Mesenchymal stem cell (in vitro differentiated cells and primary cell): ENCODE measurements around the gene PLXDC1.

ENCODE experiments used
- DNase-seq: peaks from one replicate; pipeline ENCODE4 v3.0.0-alpha.2; 2013
- H2AFZ ChIP-seq: one replicate; pipeline ENCODE4 v1.6.1; 2013; ENCODE audit warnings: low read depth, mild to moderate bottlenecking, control low read depth, inconsistent platforms, low read length, moderate library complexity
- H2AK5ac ChIP-seq: 2 replicates; pipeline ENCODE4 v1.6.1; 2013; ENCODE audit warnings: low read length, moderate library complexity, mild to moderate bottlenecking, inconsistent platforms; ENCODE audit not compliant: severe bottlenecking
- H2BK120ac ChIP-seq: one replicate; pipeline ENCODE4 v1.6.1; 2013; ENCODE audit warnings: low read depth, mild to moderate bottlenecking, inconsistent platforms, low read length, moderate library complexity
- H2BK12ac ChIP-seq, 2 experiments: one replicate each; pipeline ENCODE4 v1.6.1; 2013; ENCODE audit warnings: inconsistent platforms in 2 of 2, low read length in 2 of 2, mild to moderate bottlenecking in 2 of 2, moderate library complexity in 2 of 2, control low read depth in 1 of 2
- H2BK15ac ChIP-seq: one replicate; pipeline ENCODE4 v1.6.1; 2013; ENCODE audit warnings: mild to moderate bottlenecking, low read depth, inconsistent platforms; ENCODE audit not compliant: poor library complexity, severe bottlenecking
- H2BK5ac ChIP-seq: 2 replicates; pipeline ENCODE4 v1.6.1; 2013; ENCODE audit warnings: low read depth, mild to moderate bottlenecking, low read length, control low read depth, inconsistent platforms; ENCODE audit not compliant: poor library complexity, severe bottlenecking
- H3K14ac ChIP-seq, 2 experiments: one replicate each; pipeline ENCODE4 v1.6.1; 2013; ENCODE audit warnings: inconsistent platforms in 2 of 2, low read length in 2 of 2, control low read depth in 1 of 2, mild to moderate bottlenecking in 1 of 2, moderate library complexity in 1 of 2
- H3K18ac ChIP-seq, 2 experiments: one replicate each; pipeline ENCODE4 v1.6.1; 2013; ENCODE audit warnings: inconsistent platforms in 2 of 2, low read length in 2 of 2, control low read depth in 1 of 2, low read depth in 1 of 2, mild to moderate bottlenecking in 1 of 2
- H3K23ac ChIP-seq, 2 experiments: one replicate each; pipeline ENCODE4 v1.6.1; 2013; ENCODE audit warnings: inconsistent platforms in 2 of 2, low read length in 2 of 2, mild to moderate bottlenecking in 2 of 2, moderate library complexity in 2 of 2, control low read depth in 1 of 2
- H3K27ac ChIP-seq: 2 replicates; pipeline ENCODE4 v1.5.1; 2013; ENCODE audit warnings: mild to moderate bottlenecking, moderate library complexity, low read length, control low read depth, inconsistent platforms; ENCODE audit not compliant: poor library complexity, severe bottlenecking
- H3K27me3 ChIP-seq, 2 experiments: 2 replicates each; pipeline versions ENCODE4 v1.6.1 to v1.7.0; 2013; ENCODE audit warnings: low read length in 2 of 2, mild to moderate bottlenecking in 2 of 2, moderate library complexity in 2 of 2, control low read depth in 1 of 2, inconsistent platforms in 1 of 2; ENCODE audit not compliant: control insufficient read depth in 1 of 2, insufficient read depth in 1 of 2
- H3K36me3 ChIP-seq, 2 experiments: 2 replicates each; pipeline versions ENCODE4 v1.6.1 to v1.7.0; 2013; ENCODE audit warnings: low read length in 2 of 2, control low read depth in 1 of 2, inconsistent platforms in 1 of 2, low read depth in 1 of 2, mild to moderate bottlenecking in 1 of 2; ENCODE audit not compliant: insufficient read depth in 2 of 2, control insufficient read depth in 1 of 2
- H3K4ac ChIP-seq, 2 experiments: one replicate each; pipeline ENCODE4 v1.6.1; 2013; ENCODE audit warnings: inconsistent platforms in 2 of 2, low read length in 2 of 2, mild to moderate bottlenecking in 2 of 2, moderate library complexity in 2 of 2, control low read depth in 1 of 2, low read depth in 1 of 2
- H3K4me1 ChIP-seq: 2 replicates; pipeline ENCODE4 v1.6.1; 2013; ENCODE audit warnings: low read depth, low read length, control low read depth; ENCODE audit not compliant: control insufficient read depth, insufficient read depth
- H3K4me2 ChIP-seq: 2 replicates; pipeline ENCODE4 v1.6.1; 2013; ENCODE audit warnings: low read length, mild to moderate bottlenecking, inconsistent platforms; ENCODE audit not compliant: poor library complexity, severe bottlenecking
- H3K4me3 ChIP-seq, 2 experiments: 2 replicates each; pipeline versions ENCODE4 v1.5.1 to v1.7.0; 2013; ENCODE audit warnings: low read length in 2 of 2, mild to moderate bottlenecking in 2 of 2, control low read depth in 1 of 2, low read depth in 1 of 2; ENCODE audit not compliant: insufficient read depth in 1 of 2
- H3K79me1 ChIP-seq: replicated peaks from 2 replicates; pipeline ENCODE4 v1.6.1; 2013; ENCODE audit warnings: mild to moderate bottlenecking, control low read depth, low read length, inconsistent platforms; ENCODE audit not compliant: poor library complexity, severe bottlenecking
- H3K9ac ChIP-seq: 2 replicates; pipeline ENCODE4 v1.7.0; 2013; ENCODE audit warnings: mild to moderate bottlenecking, low read length, moderate library complexity
- H3K9me3 ChIP-seq: 2 replicates; pipeline ENCODE4 v1.7.0; 2013; ENCODE audit warnings: mild to moderate bottlenecking, low read length; ENCODE audit not compliant: control insufficient read depth
- H4K8ac ChIP-seq: one replicate; pipeline ENCODE4 v1.6.1; 2013; ENCODE audit warnings: inconsistent platforms, mild to moderate bottlenecking, low read length, moderate library complexity
- H4K91ac ChIP-seq: one replicate; pipeline ENCODE4 v1.6.1; 2013; ENCODE audit warnings: mild to moderate bottlenecking, low read length, inconsistent platforms
- WGBS: methylation state at CpG from one replicate; pipeline ENCODE4 v1.1.7; 2013; ENCODE audit warnings: mixed read lengths; 5-methylcytosine and 5-hydroxymethylcytosine counted together

Gene PLXDC1

DNA sequence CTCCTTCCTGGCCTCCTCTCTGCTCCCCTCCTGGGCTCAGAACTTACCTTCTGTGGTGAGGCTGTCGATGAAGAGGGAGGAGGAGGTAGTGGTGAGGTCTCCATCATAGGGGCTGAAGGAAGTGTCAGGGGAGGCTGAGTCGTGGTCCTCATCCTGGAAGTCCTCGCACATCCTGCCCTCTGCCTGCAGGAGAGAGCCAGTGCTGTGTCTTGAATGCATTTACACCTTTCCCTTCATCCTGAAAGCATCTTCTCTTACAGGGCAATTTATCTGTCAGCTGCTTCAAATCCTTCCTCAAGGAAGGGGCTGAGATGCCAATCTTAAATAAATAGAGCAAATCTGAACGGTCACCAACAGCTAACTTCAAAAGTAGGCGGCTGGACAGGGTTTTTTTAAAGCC, 73.6 kb downstream of the PLXDC1 start:
- no peak overlapping the region for H4K91ac ChIP-seq
- H3K27ac ChIP-seq = no peak overlapping the region
- no peak overlapping the region for H2BK12ac ChIP-seq
- no peaks in the 10 kb centered on the region for H3K9me3 ChIP-seq
- peaks cover 0 to 52% of the 10 kb centered on the region in 2 experiments for H3K27me3 ChIP-seq
- H2BK120ac ChIP-seq = no peak overlapping the region
- 64% methylated on average over 4 of the region's 5 CpGs for WGBS
- no peak overlapping the region for H2BK15ac ChIP-seq
- H3K4me1 ChIP-seq = peaks cover 4% of the 10 kb centered on the region
- H3K18ac ChIP-seq = no peak overlapping the region
- no peak overlapping the region for H3K23ac ChIP-seq
- no peak overlapping the region for H4K8ac ChIP-seq
- no peak overlapping the region for H3K4ac ChIP-seq
- no peaks in the 10 kb centered on the region for H3K79me1 ChIP-seq
- no peak overlapping the region for H2BK5ac ChIP-seq
- H2AK5ac ChIP-seq = no peak overlapping the region
- peaks cover 4 to 50% of the 10 kb centered on the region in 2 experiments for H3K36me3 ChIP-seq
- no peak for DNase-seq
- no peak overlapping the region for H3K4me2 ChIP-seq
- no peak overlapping the region for H3K9ac ChIP-seq
- H3K4me3 ChIP-seq = no peak overlapping the region
- H2AFZ ChIP-seq = no peak overlapping the region
- H3K14ac ChIP-seq = peak overlapping the region in 1 of 2 experiments; percentile 87

DNA sequence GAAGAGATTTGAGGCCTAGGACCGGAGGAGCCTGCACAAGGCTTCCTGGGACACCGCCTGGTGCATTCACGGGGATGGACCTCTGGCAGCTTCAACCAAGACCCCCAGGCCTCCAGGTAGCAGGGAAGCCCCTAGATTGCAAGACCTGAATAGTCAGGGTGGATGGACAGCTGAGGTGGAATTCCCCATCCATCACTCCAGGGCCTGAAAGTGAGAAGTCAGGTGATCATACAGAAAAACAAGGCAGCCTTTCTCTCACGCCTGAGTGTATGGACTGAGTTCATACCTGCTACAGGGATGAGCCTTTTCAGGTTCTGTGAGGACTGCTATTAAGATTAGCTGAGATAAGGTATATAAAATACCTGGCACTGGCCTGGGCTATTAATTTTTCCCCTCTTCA, 74.2 kb downstream of the PLXDC1 start:
- peaks cover 4% of the 10 kb centered on the region for H3K4me1 ChIP-seq
- H4K8ac ChIP-seq = no peak overlapping the region
- no peak overlapping the region for H3K9ac ChIP-seq
- H2BK12ac ChIP-seq = no peak overlapping the region
- no peak overlapping the region for H3K27ac ChIP-seq
- H3K14ac ChIP-seq = no peak overlapping the region
- H2BK15ac ChIP-seq = no peak overlapping the region
- no peak overlapping the region for H3K4me2 ChIP-seq
- no peak overlapping the region for H2AK5ac ChIP-seq
- H3K23ac ChIP-seq = no peak overlapping the region
- 96% methylated on average over 4 of the region's 4 CpGs for WGBS
- H4K91ac ChIP-seq = no peak overlapping the region
- H3K18ac ChIP-seq = no peak overlapping the region
- H2AFZ ChIP-seq = no peak overlapping the region
- DNase-seq = no peak
- no peak overlapping the region for H2BK5ac ChIP-seq
- H3K79me1 ChIP-seq = no peaks in the 10 kb centered on the region
- H2BK120ac ChIP-seq = no peak overlapping the region
- H3K4ac ChIP-seq = no peak overlapping the region
- H3K9me3 ChIP-seq = no peaks in the 10 kb centered on the region
- no peak overlapping the region for H3K4me3 ChIP-seq
- peaks cover 4 to 56% of the 10 kb centered on the region in 2 experiments for H3K36me3 ChIP-seq
- peaks cover 0 to 56% of the 10 kb centered on the region in 2 experiments for H3K27me3 ChIP-seq

- H4K91ac ChIP-seq = no peak overlapping the region
- H3K36me3 ChIP-seq = peaks cover 4 to 63% of the 10 kb centered on the region in 2 experiments
- H2BK15ac ChIP-seq = no peak overlapping the region
- no peak overlapping the region for H3K9ac ChIP-seq
- peaks cover 3% of the 10 kb centered on the region for H3K4me1 ChIP-seq
- no peak overlapping the region for H2BK120ac ChIP-seq
- no peak overlapping the region for H3K14ac ChIP-seq
- WGBS = 83% methylated on average over 2 of the region's 2 CpGs
- no peaks in the 10 kb centered on the region for H3K9me3 ChIP-seq
- no peak overlapping the region for H3K4me2 ChIP-seq
- H2BK5ac ChIP-seq = no peak overlapping the region
- no peak overlapping the region for H3K18ac ChIP-seq
- no peak overlapping the region for H2BK12ac ChIP-seq
- peaks cover 0 to 60% of the 10 kb centered on the region in 2 experiments for H3K27me3 ChIP-seq
- H3K79me1 ChIP-seq = no peaks in the 10 kb centered on the region
- no peak overlapping the region for H3K27ac ChIP-seq
- no peak overlapping the region for H3K4ac ChIP-seq
- no peak overlapping the region for H2AFZ ChIP-seq
- no peak overlapping the region for H2AK5ac ChIP-seq
- no peak for DNase-seq
- no peak overlapping the region for H3K23ac ChIP-seq
- no peak overlapping the region for H3K4me3 ChIP-seq
- H4K8ac ChIP-seq = no peak overlapping the region
Measured at GRCh38 chr17:39074676-39075075, 76.8 kb downstream of the PLXDC1 start.

GRCh38 chr17:39073916-39074315, 77.5 kb downstream of the PLXDC1 start:
- H3K23ac ChIP-seq = no peak overlapping the region
- H3K27ac ChIP-seq = no peak overlapping the region
- H3K18ac ChIP-seq = no peak overlapping the region
- 7% methylated on average over 1 of the region's 1 CpG for WGBS
- no peak overlapping the region for H2BK15ac ChIP-seq
- H2BK5ac ChIP-seq = no peak overlapping the region
- no peak overlapping the region for H3K9ac ChIP-seq
- no peak overlapping the region for H3K4me3 ChIP-seq
- no peak overlapping the region for H4K91ac ChIP-seq
- peaks cover 0 to 52% of the 10 kb centered on the region in 2 experiments for H3K27me3 ChIP-seq
- peaks cover 3% of the 10 kb centered on the region for H3K4me1 ChIP-seq
- H3K79me1 ChIP-seq = no peaks in the 10 kb centered on the region
- H4K8ac ChIP-seq = no peak overlapping the region
- no peak overlapping the region for H2AFZ ChIP-seq
- peaks cover 0 to 61% of the 10 kb centered on the region in 2 experiments for H3K36me3 ChIP-seq
- H3K4me2 ChIP-seq = no peak overlapping the region
- no peak overlapping the region for H3K14ac ChIP-seq
- no peak overlapping the region for H2BK120ac ChIP-seq
- H3K9me3 ChIP-seq = no peaks in the 10 kb centered on the region
- no peak for DNase-seq
- no peak overlapping the region for H3K4ac ChIP-seq
- H2AK5ac ChIP-seq = no peak overlapping the region
- H2BK12ac ChIP-seq = no peak overlapping the region
